ENCODE data around the gene ZSWIM3.

- TF ChIP-seq CTCF (conservative IDR thresholded peaks at IDR 0.05; ENCODE audit: low read length) (no peak), EZH2phosphoT487 (IDR thresholded peaks at IDR 0.05; ENCODE audit: borderline replicate concordance) (no peak)
Observed at GRCh38 chr20:45896641-45897161, 39.3 kb downstream of the ZSWIM3 start.
